Body of pancreas (tissue), 4 donors: ENCODE data around the gene RAB44. TPM values are rescaled to one million over a fixed set of nuclear protein-coding genes. Genes with fewer than 3 reads are reported as not detected.

ENCODE experiments used
- ATAC-seq: fragments of 150-250 bp; one replicate; pipeline ENCODE4 v1.9.1; 2016
- DNase-seq, 4 donors: peaks; one replicate each; pipeline ENCODE4 v3.0.0-alpha.2; 2019
- H3K27ac ChIP-seq, 4 donors: fragments of 200-600 bp; sonication (generic); 1 replicate in 3 of 4; 2 replicates in 1 of 4; pipeline versions ENCODE4 v1.5.1 to v1.6.1; 2016 to 2019; ENCODE audit warnings: mild to moderate bottlenecking in 1 of 4, mixed read lengths in 1 of 4, moderate library complexity in 1 of 4
- H3K27me3 ChIP-seq, 2 donors: fragments of 200-600 bp; sonication (generic); one replicate each; pipeline ENCODE4 v1.6.0; 2016; ENCODE audit warnings: mild to moderate bottlenecking in 1 of 2
- H3K36me3 ChIP-seq, 2 donors: fragments of 200-600 bp; sonication (generic); replicated peaks in 1 of 2; 2 replicates each; pipeline ENCODE4 v1.5.1; 2016; ENCODE audit warnings: low read depth in 2 of 2; ENCODE audit not compliant: insufficient read depth in 1 of 2
- H3K4me1 ChIP-seq: fragments of 200-600 bp; sonication (generic); one replicate; pipeline ENCODE4 v1.6.0; 2016
- H3K4me3 ChIP-seq, 2 donors: fragments of 200-600 bp; sonication (generic); 1 replicate in 1 of 2; 2 replicates in 1 of 2; pipeline ENCODE4 v1.5.1; 2016 to 2019
- H3K9me3 ChIP-seq, 3 donors: fragments of 200-600 bp; sonication (generic); 1 replicate in 2 of 3; 2 replicates in 1 of 3; pipeline ENCODE4 v1.5.1; 2016
- CTCF ChIP-seq, 7 experiments: fragments of 450-650 bp in 4 of 7; fragments of 200-600 bp in 3 of 7; sonication (generic) in 3 of 7; IDR thresholded peaks; one replicate each; pipeline ENCODE4 v1.5.1; 2016 to 2019; ENCODE audit warnings: antibody characterized with exemption in 7 of 7
- POLR2A ChIP-seq, 3 donors: fragments of 450-650 bp; IDR thresholded peaks; one replicate each; pipeline ENCODE4 v1.6.1; 2016; ENCODE audit warnings: antibody characterized with exemption in 3 of 3, mild to moderate bottlenecking in 2 of 3
- WGBS, 2 donors: methylation state at CpG; one replicate each; pipeline ENCODE4 v1.1.5; 2017; 5-methylcytosine and 5-hydroxymethylcytosine counted together
- intact Hi-C: fragments of 100-400 bp; cut with DNase I; formaldehyde crosslinking; loops from one replicate; pipeline ENCODE4 v1.15.1; 2023
- total RNA-seq, 2 donors: library from RNA; depleted of rRNA; stranded (reverse); fragments of >200 nt; gene quantifications; one replicate each; pipeline ENCODE4 v1.1.0, GENCODE V29; 2016

Gene RAB44
- total RNA-seq, 2 donors from 2014 or later, result 0.26 TPM; not detected in 1

DNA sequence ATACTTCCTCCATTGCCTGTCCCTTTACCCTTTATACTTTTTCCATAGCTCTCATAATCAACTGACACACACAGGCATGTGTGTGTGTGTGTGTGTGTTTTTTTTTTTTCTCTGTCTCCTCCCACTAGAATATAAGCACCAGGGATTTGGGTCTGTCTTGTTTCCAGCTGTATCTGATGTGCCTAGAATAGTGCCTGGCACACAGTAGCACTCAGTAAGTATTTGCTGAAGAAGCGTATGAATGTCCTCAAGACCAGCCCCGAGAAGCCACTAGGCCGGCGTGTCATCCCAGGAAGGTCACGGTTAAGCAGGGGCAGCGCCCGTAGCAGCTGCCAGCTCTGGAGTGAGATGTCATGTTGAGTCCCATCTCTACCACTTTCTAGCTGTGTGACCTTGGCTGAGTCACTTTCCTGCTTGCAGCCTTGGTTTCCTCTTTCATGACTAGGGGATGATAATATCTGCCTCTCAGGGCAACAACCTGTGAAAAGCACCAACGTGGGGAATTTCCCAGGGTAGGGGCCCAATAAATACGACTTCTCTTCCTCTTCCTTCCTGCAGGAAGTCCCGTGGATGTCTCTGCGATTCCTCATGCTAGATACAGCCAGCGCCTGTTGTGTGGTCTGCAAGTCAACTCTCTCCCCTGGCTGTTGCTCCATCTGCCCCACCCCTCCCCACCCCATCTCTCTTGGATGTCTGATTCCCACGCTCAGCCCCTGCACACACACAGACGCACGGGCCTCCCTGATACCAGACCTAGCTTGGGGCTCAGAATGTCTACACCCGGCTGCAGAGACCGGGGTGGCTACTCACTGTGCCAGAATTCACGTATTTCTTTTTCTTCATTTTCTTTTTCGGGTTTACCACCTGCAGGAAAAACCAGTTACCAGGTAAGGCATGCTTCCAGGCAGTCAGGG, 58.1 kb downstream of the RAB44 start:
- no peak for TF ChIP-seq CTCF (IDR thresholded peaks at IDR 0.05)
- no peak for TF ChIP-seq POLR2A (IDR thresholded peaks at IDR 0.05)
- intact Hi-C loops, result no loop called here
- Histone ChIP-seq H3K36me3 (no peaks in the 10 kb centered on the region), H3K27me3 (no peaks in the 10 kb centered on the region), H3K27ac (no peak overlapping the region), H3K9me3 (no peaks in the 10 kb centered on the region), H3K4me1 (peaks cover 11% of the 10 kb centered on the region), H3K4me3 (no peak overlapping the region)
- peak in 1 of 4 donors; percentile 25 for DNase-seq
- ATAC-seq, result no peak
- 72 to 80% methylated on average over 18 to 19 of the region's 19 CpGs for WGBS, 2 donors

- Histone ChIP-seq H3K4me1 (peaks cover 11% of the 10 kb centered on the region), H3K4me3 (no peak overlapping the region)
- WGBS, 2 donors, result 72 to 76% methylated on average over 8 of the region's 8 CpGs
These were observed 59.2 kb downstream of the RAB44 start for GRCh38 chr6:36756786-36757185.

DNA sequence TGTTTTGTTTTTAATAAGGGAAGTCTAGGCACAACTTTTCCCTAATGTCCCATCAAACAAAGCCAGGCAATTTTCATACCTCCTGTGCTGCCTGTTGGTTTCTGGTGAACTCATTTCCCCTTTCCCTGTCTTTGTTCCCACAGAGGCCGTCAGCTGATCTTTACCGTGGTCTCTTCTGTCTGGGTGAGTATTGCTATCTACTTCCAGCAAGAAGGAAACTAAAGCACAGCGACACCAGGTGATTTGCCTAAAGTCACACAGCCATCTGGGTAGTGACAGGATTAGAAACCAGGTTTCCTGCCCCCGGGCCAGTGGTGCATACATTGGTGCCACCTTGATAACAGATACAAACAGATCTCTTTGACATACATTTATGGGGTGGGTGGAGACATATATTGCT, 59.6 kb downstream of the RAB44 start:
- H3K36me3 ChIP-seq, result no peaks in the 10 kb centered on the region
- H3K27me3 ChIP-seq, result no peaks in the 10 kb centered on the region
- intact Hi-C loops, result no loop called here
- ATAC-seq (no peak), DNase-seq (no peak)
- H3K9me3 ChIP-seq, result no peaks in the 10 kb centered on the region
- TF ChIP-seq POLR2A (IDR thresholded peaks at IDR 0.05) (no peak), CTCF (IDR thresholded peaks at IDR 0.05) (no peak)
- no peak overlapping the region for H3K4me3 ChIP-seq
- H3K4me1 ChIP-seq, result peaks cover 11% of the 10 kb centered on the region
- 79% methylated on average over 4 of the region's 4 CpGs for WGBS, 2 donors
- no peak overlapping the region for H3K27ac ChIP-seq

More at GRCh38 chr6:36756786-36757185, 59.2 kb downstream of the RAB44 start:
- Histone ChIP-seq H3K27me3 (no peaks in the 10 kb centered on the region), H3K36me3 (no peaks in the 10 kb centered on the region), H3K9me3 (no peaks in the 10 kb centered on the region), H3K27ac (no peak overlapping the region)
- intact Hi-C loops, result no loop called here
- DNase-seq (no peak), ATAC-seq (no peak)
- TF ChIP-seq CTCF (IDR thresholded peaks at IDR 0.05) (no peak), POLR2A (IDR thresholded peaks at IDR 0.05) (no peak)

GRCh38 chr6:36757943-36758508, 60.4 kb downstream of the RAB44 start:
- no peak overlapping the region for H3K4me3 ChIP-seq
- intact Hi-C loops, result no loop called here
- H3K9me3 ChIP-seq, result no peaks in the 10 kb centered on the region
- no peaks in the 10 kb centered on the region for H3K27me3 ChIP-seq
- H3K27ac ChIP-seq, result no peak overlapping the region
- no peaks in the 10 kb centered on the region for H3K36me3 ChIP-seq
- ATAC-seq (no peak), DNase-seq (no peak)
- WGBS, 2 donors, result 70 to 89% methylated on average over 6 of the region's 6 CpGs
- TF ChIP-seq POLR2A (IDR thresholded peaks at IDR 0.05), result no peak
- no peak for TF ChIP-seq CTCF (IDR thresholded peaks at IDR 0.05)
- peaks cover 11% of the 10 kb centered on the region for H3K4me1 ChIP-seq
